HG03025 (cell line): Measurements from ENCODE around the gene ZG16B.

Source experiments
- ATAC-seq: cut with Tn5 transposase; IDR thresholded peaks from one replicate; pipeline ENCODE4 v1.9.1; 2021; ENCODE audit warnings: mild to moderate bottlenecking, moderate library complexity; ENCODE audit not compliant: unreplicated experiment, low FRiP score

ZG16B gene

GRCh38 chr16:2840914-2841313 is 10.8 kb downstream of the ZG16B start:
- no peak for ATAC-seq

GRCh38 chr16:2841606-2842339 is 11.7 kb downstream of the ZG16B start:
- ATAC-seq = no peak

- no peak for ATAC-seq
Measured at GRCh38 chr16:2842340-2843000, 12.4 kb downstream of the ZG16B start.

- no peak for ATAC-seq
Measured at GRCh38 chr16:2843526-2843925, 13.4 kb downstream of the ZG16B start.

GRCh38 chr16:2845116-2845515 is 15.0 kb downstream of the ZG16B start:
- no peak for ATAC-seq

GRCh38 chr16:2846511-2847310 is 16.6 kb downstream of the ZG16B start:
- no peak for ATAC-seq

GRCh38 chr16:2848933-2849725 is 19.0 kb downstream of the ZG16B start:
- no peak for ATAC-seq

- ATAC-seq = no peak
Measured at GRCh38 chr16:2852003-2852730, 22.1 kb downstream of the ZG16B start.

- ATAC-seq = no peak
Measured at GRCh38 chr16:2852731-2853507, 22.8 kb downstream of the ZG16B start.

GRCh38 chr16:2853531-2854073 is 23.5 kb downstream of the ZG16B start:
- no peak for ATAC-seq

GRCh38 chr16:2854700-2855309 is 24.7 kb downstream of the ZG16B start:
- ATAC-seq = no peak

- no peak for ATAC-seq
Measured at GRCh38 chr16:2855536-2855935, 25.4 kb downstream of the ZG16B start.

GRCh38 chr16:2856061-2856670 is 26.1 kb downstream of the ZG16B start:
- no peak for ATAC-seq

GRCh38 chr16:2856686-2857450 is 26.8 kb downstream of the ZG16B start:
- ATAC-seq = no peak

GRCh38 chr16:2857451-2858244 is 27.5 kb downstream of the ZG16B start, which contains the start of gene PRSS22:
TSS of gene PRSS22 (minus strand) at chr16:2858170. CDS start at chr16:2858104, 66 bp downstream.
- ATAC-seq = no peak

GRCh38 chr16:2858245-2859025 is 28.3 kb downstream of the ZG16B start:
- no peak for ATAC-seq
